CD4-positive, alpha-beta T cell treated with Interleukin-2 at 100 ng/mL for 4 hours (primary cell): ENCODE measurements around the gene CEP78.
A peak's percentile ranks its signal among the peaks of the same experiment; 100 is the strongest.
"Not testable (repeated sequence)": the region's sequence is repeated elsewhere in the genome, so short reads cannot be mapped to it uniquely, and the experiment has no call there.

ENCODE experiments used
- DNase-seq: peaks from one replicate; pipeline ENCODE4 v3.0.0-alpha.2; 2020; ENCODE audit warnings: low spot score

Gene CEP78

GRCh38 chr9:78235762-78236550 lies at the start of gene CEP78:
TSS of gene CEP78 (plus strand) at chr9:78236075. CDS start at chr9:78236351, 276 bp downstream.
- peak; percentile 87 for DNase-seq

GRCh38 chr9:78187763-78188484 lies 48.0 kb upstream of the CEP78 start:
- no peak for DNase-seq

DNA sequence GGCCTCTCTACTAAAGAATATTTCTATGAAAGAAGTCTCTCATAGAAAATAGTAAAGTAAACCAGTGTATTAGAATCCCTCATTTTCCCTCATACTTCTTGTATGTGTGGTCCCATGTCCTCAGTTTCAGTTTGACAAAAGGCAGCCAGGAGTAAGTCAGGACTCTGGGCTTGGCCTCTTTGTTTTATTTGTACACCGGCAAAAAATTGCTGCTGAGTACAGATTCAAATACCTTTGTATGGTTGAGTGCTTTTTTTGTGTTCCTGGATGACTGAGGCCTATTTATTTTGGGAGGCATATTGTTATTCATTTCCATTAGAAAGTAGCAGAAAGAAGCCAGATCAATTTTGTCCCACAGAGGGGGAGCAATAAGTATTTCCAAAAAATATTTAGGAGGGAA lies 47.3 kb upstream of the CEP78 start:
- DNase-seq, result no peak

GRCh38 chr9:78189001-78189400 lies 46.9 kb upstream of the CEP78 start:
- no peak for DNase-seq

- DNase-seq, result no peak
Measured at GRCh38 chr9:78189461-78189860, 46.4 kb upstream of the CEP78 start.

DNA sequence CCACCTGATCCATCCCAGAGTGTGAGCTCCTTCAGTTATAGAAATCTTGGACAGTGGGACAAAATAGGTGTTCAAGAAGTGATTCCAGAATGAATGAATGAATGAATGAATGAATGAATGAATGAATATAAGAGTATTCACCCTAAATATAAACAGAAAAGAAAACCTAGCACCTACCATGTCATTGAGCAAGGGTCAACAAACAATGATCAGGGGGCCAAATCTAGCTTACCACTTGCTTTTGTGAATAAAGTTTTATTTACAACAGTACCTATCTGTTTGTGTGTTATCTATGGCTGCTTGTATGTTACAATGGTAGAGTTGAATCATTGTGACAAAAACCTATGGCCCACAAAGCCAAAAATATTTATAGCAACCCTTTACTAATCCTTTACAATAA lies 43.9 kb upstream of the CEP78 start:
- DNase-seq, result no peak

- DNase-seq, result no peak
Measured at GRCh38 chr9:78196258-78196657, 39.6 kb upstream of the CEP78 start.

DNA sequence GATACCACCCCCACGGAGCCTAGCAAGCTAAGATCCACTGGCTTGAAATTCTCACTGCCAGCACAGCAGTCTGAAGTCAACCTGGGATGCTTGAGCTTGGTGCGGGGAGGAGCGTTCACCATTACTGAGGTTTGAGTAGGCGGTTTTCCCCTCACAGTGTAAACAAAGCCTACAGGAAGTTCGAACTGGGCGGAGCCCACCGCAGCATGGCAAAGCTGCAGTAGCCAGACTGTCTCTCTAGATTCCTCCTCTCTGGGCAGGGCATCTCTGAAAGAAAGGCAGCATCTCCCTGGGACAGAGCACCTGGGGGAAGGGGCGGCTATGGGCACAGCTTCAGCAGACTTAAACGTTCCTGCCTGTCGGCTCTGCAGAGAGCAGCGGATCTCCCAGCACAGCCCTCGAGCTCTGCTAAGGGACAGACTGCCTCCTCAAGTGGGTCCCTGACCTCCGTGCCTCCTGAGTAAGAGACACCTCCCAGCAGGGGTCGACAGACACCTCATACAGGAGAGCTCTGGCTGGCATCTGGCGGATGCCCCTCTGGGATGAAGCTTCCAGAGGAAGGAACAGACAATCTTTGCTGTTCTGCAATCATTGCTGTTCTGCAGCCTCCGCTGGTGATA lies 34.6 kb upstream of the CEP78 start:
- DNase-seq, result peak; percentile 71

DNA sequence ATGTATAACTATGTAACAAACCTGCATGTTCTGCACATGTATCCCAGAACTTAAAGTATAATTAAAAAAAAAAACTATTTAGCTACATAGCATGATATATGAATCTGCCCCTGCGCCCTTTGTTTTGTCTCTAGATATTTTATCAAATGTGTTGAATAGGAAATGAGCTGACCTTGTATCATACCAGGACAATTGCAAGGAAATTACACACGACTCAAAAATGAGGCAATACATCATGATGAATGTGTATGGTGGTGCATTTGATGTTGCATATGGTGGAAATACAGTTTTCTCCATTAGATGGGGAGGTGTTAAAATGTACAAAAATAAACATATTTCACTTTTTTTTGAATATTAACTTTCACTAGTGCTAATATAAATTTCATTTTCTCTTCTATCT lies 28.6 kb upstream of the CEP78 start:
- DNase-seq, result no peak

DNA sequence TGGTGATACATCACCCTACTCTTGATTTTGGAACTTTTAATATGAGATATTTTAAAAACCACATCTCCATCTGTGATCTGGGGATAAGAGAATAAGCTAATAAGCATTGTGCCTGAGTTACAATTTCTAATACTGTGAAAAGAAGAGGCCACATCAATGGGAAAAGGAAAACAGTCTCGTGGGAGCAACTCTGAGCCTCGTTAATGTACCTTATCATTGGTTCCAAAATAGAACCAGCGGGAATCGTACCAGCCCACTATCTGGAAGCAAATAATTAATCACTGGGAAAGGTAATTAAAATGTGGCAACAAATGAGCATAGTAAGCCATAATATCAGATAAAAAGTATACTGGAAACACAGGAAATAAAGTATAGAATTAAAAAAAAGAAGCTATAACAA lies 28.0 kb upstream of the CEP78 start:
- DNase-seq, result no peak

DNA sequence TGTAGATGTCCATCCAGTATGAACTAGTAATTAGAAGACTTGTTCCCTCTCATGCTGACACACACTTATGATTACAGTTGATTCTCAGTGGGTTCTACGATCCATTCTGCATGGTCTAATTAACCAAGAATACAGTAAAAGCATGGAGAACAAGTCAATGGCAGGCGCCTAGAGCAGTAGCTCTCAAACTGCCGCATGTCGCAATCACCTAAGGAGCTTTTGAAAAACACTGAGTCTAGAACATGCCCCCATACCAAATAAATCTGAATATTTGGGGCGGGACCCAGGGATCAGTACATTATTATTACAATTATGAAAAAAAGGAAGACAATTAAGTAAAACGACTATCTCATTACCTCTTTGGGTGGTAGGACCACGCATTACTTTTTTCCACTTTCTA lies 26.7 kb upstream of the CEP78 start:
- no peak for DNase-seq

GRCh38 chr9:78210841-78211301 lies 25.0 kb upstream of the CEP78 start:
- DNase-seq, result peak; percentile 33

DNA sequence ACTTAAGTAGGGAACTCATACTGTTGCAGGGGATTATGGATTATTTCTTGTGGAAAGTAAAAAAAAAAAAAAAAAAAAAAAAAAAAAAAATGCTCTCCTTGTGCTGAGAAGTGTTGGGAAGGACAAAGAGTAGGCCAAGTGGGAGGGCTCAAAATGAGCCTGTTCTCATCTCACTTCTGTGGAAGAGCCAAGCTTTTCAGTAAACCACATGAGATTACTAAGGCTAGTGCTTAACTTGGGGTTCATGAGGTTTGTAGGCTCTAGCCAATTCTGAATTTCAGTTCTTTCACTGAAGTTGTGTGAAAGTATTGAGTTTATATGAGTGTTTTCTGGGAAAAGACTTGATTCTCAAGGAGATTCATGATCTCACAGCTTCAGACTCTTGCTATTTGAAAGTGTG lies 23.0 kb upstream of the CEP78 start:
- no peak for DNase-seq

GRCh38 chr9:78213712-78214111 lies 22.2 kb upstream of the CEP78 start:
- DNase-seq, result peak; percentile 46

DNA sequence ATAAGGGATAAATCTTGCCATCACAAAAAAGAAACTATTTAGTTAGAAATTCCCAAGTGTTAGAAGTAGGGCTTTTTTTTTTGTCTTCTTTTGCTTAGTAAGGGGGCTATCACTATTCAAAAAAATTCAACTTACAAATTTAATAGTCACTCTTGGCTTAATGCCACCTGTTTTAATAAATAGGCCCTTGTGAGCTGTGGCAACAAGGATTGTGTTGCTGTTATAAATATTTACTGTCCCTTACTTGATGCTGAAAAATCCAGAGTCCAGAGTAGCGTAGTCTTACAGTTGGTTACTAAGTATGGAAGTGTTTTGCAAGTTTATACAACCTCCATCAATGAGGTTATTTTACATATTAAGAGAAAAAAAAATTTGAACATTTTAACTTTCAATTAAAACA lies 21.4 kb upstream of the CEP78 start:
- no peak for DNase-seq

DNA sequence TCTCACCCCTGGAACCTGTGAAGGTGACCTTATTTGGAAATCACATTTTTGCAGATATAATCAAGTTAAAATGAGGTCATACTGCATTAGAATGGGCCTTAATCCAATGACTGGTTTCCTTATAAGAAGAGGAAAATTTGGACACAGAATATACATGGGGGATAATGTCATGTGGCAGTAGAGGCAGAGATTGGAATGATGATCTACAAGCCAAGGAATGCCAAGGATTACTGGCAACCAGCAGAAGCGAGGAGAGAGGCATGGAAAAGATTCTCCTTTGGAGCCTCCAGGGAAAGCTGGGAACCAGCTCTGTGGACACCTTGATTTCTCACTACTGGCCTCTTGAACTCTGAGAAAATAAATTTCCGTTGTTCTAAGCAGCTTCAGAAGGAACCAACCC lies 20.2 kb upstream of the CEP78 start:
- no peak for DNase-seq

DNA sequence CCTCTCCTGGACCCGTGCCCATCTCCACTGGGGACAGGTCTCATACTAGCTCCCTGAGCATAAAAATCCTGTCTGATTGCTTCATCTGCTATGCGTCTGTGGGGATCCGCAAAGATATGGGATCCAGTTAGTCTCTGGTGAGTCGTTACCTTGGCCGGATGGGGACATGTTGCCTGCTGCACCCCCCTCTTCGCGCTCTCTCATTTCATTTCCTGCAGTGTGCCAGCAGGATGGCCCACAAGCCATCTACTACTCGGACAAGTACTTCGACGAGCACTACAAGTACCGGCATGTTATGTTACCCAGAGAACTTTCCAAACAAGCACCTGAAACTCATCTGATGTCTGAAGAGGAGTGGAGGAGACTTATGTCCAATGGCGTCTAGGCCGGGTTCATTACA lies 17.0 kb upstream of the CEP78 start:
- DNase-seq, result no peak

DNA sequence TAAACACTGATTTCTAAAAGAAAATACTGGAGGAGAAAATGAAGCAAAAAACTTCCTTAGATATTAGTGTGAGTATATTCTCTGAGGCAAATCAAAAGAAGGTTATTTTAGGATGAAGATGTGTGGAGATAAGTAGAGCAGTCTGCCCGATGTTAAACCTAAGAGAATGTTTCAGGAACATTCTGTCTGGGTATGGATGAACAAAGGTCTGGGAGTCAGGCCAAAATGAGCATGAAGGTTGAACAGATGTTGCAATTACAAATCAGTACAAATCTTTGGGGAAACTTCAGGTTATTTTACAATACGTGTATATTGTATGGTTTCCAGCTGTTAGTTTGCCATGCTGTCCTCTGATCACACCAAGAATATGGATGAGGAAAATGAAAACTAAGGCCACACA lies 14.4 kb upstream of the CEP78 start:
- DNase-seq, result no peak

DNA sequence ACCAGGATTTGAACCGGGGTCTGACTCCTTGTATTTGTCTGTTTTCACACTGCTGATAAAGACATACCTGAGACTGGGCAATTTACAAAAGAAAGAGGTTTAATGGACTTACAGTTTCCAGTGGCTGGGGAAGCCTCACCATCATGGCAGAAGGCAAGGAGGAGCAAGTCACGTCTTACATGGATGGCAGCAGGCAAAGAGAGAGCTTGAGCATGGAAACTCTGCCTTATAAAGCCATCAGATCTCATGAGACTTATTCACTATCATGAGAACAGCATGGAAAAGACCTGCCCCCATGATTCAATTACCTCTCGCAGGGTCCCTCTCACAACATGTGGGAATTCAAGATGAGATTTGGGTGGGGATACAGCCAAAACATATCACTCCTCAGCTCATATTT lies 14.0 kb upstream of the CEP78 start:
- not testable (repeated sequence) for DNase-seq

- DNase-seq, result no peak
Measured at GRCh38 chr9:78230761-78231160, 5.1 kb upstream of the CEP78 start.

GRCh38 chr9:78232471-78232870 lies 3.4 kb upstream of the CEP78 start:
- not testable (repeated sequence) for DNase-seq

- DNase-seq, result no peak
Measured at GRCh38 chr9:78234810-78235209, 1.1 kb upstream of the CEP78 start.

DNA sequence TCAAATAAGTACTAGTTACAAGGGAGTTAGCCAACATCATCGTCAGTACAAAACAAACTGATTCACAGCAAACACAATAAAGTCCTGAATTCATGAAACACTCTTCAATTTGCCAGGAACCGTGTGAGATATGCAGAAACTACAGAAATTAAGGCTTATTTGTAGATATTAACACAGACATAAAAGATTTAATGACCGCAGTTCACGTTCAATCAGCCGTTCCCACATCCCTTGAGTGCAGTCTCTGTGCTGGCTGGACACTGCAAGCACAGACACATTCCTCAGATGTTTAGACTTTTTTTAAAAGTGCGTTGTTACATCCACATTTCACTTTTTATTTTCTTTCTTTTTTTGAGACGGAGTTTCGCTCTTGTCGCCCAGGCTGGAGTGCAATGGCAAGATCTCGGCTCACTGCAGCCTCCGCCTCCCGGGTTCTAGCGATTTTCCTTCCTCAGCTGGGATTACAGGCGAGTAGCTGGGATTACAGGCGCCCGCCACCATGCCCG lies 566 bp upstream of the CEP78 start:
- DNase-seq, result no peak
